C1 segment of cervical spinal cord (tissue), 14 donors: ENCODE results near the gene LPIN1.
"Not testable (repeated sequence)": the region's sequence is repeated elsewhere in the genome, so short reads cannot be mapped to it uniquely, and the experiment has no call there.

Experiments used
- DNase-seq, 14 donors: peaks; one replicate each; lab custom pipeline; 2025; lab: John Stamatoyannopoulos, UW

The LPIN1 gene

DNA sequence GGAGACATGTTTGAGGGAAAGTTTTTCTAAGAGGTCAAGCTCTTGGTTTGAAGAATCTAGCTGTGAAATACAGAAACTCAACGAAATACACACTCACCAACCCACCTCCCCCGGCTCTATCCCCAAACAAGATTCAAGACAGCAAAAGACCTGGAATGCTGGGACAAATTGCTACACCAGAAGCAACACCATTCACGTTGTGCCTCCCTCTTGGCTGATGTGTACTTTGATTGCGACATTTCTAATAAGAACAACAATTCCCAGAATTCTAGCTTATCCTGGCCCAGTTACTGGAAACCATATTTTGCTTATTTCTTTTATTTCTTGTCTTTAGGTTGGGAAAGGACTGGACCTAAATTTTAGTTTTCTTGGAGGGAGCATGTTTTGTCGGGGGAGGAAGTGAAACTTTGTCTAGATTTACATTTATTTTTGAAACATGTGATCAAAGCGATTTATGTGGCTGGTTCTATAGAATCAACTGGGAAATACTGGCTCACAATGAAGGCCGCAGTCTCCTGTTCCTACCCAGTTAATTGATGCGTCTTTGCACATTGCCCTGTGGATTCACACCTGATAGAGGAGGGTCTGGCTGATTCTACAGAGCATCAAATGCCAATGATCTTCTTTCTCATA is 29.6 kb upstream of the LPIN1 start:
- DNase-seq, result no peak

DNA sequence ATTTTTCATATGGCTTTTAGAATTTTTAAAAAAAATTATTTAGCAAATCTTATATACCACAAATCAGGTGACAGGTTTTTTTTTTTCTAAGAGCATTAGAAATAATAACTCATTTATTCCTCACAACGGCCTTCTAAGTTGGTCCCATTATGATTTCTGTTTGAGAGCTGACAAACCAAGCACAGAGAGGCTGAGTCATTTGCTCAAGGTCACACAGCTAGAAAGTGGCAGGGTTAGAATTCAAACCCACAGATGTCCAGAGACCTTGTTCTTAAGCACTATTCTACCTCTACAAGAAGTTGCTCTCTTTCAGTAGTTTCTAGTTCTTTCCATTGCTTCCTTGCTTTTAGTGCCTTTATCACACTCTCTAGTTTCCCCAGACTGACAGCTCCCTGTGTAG is 28.8 kb upstream of the LPIN1 start:
- DNase-seq, result no peak

DNA sequence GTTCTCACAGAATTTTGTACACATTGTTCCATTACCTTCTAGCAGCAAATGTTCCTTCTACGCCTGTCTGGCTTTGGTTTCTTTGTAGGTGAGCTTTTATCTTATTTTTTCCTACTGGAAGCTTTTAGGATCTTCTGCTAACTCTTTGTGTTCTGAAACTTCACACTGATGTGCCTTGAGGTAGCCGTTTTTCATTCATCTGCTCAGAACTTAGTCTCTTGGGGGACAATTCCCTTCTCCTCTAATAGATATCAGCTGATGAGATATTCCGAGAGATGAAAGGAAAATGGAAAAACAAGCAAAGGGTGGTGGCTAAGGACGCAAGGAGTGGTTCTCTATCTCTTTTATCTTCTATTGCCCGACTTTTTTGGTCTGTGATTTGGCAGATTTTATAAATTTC is 27.8 kb upstream of the LPIN1 start:
- no peak for DNase-seq

DNA sequence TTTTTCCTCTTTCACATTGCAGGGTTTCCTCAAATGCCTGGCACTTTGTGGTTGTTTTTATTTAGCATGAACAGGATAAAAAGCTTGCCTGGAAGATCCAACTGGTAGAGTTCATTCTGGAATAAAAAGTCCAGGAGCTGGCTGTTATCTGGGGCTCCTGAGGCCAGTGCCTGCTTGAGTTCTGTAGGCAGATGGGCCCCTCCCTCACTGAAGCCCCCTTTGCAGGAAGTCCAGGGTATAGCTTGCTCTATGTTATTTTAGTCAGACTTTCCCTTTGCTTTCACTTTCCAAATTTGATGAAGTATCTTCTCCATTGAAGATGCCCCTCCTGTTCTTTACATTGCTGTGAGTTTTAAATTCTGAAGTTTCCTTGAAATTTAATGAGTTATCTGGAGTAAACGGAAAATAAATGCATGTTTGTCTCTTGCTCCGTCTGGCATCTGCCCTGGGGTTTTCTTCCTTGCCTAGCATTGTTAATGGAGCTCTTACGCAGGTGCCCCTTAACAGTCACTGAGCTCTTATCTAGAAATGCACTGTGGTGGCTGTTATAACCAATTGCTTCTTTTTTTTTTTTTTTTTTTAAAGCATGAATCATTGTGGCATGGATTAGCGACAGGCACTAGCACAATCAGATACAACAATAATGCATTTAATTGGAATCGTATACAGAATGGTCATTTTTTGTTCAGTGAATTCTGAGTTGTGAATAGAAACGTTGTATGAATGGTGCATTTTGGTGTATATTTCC is 27.0 kb upstream of the LPIN1 start:
- no peak for DNase-seq

DNA sequence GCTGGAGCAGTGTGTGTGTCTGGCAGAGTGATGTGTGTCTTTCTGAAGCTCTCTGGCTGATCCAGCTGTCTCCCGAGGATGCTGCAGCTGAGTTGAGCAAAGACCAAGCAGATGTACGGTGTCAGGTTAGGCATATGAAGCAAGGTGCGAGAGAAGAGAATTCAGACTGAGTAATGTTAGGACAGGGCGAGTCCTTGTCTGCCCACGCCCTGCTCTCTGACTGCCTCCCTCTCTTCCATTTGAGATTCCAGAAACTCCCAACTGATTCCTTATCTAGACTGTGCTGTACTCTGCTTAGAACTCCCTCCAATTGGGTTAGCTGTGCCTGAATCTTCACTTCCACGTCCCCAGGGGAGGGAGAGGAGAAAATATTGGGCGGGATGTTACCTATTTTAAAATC is 25.7 kb upstream of the LPIN1 start:
- DNase-seq, result no peak

DNA sequence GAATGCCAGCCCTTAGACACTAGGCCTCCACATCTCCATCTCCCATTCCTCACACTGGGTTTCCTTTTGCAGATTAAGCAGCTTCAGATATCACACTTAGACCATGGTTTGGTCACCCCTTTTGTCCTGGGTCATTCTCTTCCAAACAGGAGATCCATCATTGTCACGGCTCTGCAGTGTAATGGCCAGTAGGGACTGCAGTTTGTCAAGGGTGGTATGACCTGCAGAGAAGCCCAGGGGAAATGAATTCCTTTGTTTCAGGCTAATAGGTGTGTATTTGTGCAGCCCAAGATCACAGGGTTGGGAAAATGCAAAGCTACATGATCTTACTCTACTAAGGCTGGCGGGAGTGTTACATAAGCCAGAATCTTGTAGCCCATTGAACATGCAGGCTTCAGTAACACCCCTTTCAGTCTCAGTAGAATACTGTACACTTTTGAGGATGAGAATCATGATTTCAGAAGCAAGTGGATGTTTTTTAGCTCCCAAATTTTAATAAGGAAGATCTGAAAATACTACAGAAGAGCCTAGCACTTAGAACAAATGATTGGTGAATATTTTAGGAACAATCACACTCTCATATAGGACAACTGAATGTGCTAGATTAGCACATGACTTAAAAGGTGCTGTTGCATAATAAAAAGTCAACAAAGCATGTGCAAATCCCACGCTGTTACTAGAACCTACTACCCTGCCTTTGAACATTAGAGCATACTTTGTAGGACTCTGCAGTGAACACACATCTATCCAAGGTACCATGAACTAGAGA is 24.0 kb upstream of the LPIN1 start:
- DNase-seq, result no peak

DNA sequence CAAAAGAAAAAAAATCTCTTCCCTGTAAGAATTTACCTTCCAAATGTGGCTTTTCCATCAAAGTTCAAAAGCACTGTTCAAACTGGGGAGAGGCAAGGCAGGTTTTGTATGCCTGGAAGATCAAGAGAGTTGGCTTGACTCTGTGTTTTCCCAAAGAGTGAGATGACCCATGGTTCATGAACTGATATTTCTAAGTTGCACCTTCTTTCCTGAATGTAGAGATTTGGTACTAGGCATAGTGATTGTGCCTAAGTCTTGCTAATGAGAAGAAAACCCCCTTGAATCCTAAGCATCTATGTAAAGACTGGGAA is 23.4 kb upstream of the LPIN1 start:
- no peak for DNase-seq

DNA sequence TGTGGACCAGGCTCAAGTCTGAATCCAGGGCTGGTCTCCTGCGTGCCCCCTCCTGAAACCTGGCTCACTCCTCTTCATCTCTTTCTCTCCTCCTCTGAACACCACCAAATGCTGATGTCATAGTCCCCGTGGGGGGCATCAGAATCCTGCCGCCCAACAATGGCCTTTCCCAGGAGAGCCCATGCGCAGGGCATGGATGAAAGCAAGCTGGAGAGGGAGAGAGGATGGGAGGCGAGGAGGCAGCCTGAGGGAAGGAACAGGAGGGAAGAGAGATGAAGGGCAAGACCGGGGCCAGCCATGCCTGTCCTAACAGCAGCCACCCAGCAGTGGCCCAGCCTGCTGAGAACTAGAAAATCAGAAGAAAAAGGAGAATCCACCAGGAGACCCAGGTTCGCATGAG is 22.3 kb upstream of the LPIN1 start:
- DNase-seq, result no peak

DNA sequence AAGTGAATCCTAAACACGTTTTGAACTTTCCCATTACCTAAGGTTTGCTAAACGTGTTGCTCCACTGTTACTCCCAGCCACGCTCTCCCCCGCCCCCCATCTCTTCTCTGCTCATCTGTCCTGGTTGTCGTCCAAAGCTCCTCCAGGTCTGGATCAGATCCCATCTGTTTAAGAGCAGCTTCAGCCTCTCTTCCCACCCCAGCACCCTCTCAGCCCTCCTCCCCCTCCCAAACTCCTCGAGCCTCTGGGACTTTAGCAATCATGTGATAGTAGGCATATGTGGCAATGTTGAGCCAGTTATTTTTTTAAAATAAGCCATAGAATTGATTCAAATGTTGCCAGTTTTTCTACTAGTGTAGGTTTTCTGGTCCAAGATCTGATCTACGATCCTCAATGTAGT is 20.0 kb upstream of the LPIN1 start:
- no peak for DNase-seq

DNA sequence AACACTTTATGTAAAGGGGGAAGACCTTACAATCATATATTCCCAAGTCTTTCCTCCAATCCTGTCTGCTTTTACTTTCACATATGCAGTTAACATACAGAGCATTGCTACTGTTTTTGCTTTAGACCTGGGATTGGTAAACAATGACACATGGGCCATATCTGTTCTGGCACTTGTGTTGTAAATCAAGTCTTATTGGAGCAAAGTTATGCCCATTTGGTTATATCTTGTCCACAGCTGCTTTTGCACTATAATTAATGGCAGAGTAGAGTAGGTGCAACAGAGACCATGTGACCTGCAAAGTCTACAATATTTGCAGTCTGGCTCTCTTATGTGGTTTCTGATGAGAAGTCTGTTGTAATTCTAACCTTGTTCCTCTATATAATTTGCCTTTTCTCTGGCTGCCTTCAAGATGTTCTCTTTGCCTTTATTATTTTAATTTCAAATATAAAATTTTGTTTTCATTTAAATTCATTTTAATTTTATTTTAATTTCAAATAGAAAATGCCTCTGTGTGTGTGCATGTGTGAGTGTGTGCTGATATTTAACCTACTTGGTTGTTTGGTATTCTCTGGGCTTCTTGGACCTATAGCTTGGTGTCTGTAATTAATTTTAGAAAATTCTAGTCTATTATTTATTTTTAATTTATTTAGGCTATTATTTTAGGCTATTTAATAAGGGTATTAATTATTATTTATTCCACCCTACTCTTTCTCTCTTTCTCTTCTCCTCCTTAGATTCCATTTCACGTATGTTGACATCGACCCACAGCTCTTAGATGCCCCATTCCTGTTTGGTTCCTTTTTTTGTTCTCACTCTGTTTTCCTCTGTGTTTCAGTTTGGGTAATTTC is 16.8 kb upstream of the LPIN1 start:
- DNase-seq, result no peak

DNA sequence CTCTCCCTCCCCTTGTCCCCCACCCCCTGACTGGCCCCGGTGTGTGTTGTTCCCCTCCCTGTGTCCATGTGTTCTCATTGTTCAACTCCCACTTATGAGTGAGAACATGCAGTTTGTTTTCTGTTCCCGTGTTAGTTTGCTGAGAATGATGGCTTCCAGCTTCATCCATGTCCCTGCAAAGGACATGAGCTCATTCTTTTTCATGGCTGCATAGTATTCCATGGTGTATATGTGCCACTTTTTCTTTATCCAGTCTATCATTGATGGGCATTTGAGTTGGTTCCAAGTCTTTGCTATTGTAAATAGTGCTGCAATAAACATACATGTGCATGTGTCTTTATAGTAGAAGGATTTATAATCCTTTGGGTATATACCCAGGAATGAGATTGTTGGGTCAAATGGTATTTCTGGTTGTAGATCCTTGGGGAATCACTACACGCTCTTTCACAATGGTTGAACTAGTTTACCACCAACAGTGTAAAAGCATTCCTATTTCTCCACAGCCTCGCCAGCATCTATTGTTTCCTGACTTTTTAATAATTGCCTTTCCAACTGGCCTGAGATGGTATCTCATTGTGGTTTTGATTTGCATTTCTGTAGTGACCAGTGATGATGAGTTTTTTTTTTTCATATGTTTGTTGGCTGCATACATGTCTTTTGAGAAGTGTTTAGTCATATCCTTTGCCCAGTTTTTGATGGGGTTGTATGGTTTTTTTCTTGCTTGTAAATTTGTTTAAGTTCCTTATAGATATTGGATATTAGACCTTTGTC is 15.0 kb upstream of the LPIN1 start:
- DNase-seq, result not testable (repeated sequence)

DNA sequence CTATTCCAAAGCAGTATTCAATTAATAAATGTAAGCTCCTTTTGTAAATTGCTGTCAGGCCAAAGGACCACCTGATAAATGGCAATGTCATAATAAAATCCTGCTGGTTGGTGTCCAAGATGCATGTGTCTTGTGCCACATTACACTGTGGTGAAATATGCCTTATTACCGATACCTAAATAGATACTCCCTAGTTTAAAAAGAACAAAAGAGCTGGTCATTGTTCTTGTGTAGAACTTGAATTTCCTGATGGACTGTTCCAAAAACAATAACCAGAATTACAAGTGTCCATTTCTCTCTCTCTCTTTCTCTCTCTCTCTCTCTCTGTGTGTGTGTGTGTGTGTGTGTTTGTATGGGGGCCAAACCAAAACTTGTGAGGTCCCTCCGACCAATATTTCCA is 13.8 kb upstream of the LPIN1 start:
- DNase-seq, result no peak

DNA sequence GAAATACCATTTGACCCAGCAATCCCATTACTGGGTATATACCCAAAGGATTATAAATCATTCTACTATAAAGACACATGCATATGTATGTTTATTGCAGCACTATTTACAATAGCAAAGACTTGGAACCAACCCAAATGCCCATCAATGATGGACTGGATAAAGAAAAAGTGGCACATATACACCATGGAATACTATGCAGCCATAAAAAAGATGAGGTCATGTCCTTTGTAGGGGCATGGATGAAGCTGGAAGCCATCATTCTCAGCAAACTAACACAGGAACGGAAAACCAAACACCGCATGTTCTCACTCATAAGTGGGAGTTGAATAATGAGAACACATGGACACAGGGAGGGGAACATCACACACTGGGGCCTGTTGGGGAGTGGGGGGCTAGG is 8.6 kb upstream of the LPIN1 start:
- not testable (repeated sequence) for DNase-seq

DNA sequence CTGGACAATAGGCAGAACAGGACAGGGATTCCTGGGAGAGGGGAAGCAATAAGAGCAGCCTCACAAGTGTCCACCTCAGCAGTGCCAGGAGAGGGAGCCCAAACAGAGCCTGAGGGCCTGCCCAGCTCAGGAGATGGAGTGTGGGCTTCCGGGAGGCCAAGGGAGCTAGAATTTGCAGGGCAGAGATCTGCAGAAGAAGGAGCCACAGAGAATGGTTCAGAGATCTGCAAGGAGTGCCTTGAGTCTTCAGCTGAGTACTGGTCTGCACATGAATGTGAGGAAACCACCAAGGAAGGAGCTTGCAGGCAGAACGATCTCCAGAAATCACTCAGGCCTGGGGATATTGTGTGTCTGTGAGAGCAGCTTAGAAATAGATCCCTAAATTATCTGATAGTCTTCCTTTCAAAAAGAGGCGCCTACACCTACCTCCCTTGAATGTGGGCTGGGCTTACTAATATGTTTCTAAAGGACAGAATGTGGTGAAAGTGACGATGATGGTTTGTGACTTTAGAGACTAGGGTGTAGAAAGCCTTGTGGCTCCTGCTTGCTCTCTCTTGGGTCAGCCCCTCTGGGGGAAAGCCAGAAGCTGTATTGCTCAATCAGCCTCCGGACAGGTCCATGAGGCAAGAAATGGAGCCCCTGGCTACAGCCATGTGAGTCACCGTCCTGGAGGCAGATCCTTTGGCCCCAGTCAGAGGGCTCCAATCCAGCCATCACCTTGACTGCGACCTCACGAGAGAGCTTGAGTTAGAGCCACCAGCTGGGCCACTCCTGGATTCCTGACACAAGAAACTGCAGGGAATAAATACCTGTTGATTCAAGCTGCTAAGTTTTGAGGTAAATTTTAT is 7.6 kb upstream of the LPIN1 start:
- peak in 3 of 14 donors; percentile 17 to 73 (median 37) for DNase-seq

DNA sequence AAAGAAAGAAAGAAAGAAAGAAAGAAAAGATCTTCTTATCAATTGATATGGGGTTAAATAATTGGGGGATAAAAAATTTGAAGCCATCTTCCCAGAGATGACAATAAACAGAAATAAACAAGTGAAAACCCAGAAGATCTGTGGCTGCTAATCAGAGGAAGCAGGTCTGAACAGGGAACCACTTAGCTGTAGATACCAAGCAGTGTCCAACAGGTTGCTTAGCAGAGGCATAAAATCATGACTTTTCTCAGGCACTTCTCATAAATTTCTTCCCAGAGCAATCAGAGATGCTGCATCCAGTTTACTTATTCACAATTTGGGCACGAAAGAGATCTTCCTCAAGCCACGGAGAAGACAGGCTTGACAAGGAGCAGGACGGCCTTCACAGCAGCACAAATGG is 5.7 kb upstream of the LPIN1 start:
- DNase-seq, result no peak

DNA sequence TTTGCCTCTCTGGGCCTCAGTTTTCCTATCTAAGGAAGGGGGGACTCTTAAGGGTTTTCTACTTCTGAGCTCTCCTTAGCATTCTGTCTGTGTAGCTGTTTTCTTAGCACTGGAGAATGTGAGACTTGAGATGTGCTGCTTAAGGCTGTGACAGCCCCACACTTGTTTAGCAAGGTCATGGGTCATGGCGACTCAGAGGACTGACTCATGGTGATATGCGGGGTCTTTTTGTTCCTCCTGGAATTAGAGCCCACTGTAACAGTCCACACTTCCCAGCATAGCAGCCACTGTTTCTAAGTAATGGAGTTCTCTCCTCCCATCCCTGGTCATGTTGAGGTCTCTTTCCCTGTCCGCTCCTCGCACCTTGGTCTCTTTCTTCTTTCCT is 4.1 kb upstream of the LPIN1 start:
- DNase-seq, result no peak

DNA sequence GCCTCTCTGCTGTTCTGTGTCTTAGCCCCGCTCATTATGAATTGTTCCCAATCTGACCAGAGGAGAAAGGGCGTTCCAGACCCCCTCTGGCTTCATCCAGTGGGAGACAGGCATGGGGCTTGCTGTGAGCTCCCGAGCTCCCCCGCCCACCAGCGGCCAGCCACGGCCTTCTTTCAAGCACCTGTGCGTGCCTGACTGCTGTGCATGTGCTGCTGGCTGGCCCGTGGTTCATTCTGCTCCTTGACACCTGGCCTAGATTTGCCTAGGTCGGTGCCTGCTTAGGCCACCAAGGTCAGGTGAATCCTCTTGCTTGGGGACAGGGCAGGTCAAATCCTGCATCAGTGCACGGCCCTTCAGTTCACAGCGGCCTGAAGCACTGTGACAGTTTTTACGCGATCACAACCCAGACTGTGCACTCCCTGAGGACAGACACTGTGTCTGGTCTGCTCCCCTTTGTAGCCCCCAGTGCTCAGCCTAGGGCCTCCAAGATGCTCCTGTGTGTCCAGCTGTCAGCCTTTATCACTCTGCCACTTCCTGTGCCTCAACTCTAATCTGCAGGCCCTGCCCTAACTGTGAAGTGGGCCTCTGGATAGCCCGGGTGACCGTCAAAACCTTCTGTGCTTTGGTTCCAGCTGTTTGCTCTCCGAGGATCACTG is 3.6 kb upstream of the LPIN1 start:
- DNase-seq, result no peak

DNA sequence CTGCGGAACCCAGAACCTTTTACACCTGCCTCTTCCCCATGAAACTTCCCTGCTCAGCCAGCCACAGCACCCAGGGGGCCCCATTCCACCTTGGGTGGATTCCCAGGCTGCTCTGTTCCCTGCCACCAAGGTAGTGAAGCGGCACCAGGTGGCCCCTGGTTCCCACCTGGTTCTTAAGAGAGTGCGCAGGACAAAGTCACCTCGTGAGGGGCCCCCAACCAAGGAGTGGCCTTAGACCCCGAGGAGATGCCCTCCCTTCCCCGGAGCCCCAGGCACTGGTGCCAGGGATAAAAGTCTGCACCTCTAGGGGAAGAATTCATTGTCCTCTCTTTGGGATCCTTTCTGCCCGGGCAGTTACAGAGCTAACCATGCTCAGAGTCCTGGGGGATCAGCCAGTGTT is 3.1 kb upstream of the LPIN1 start:
- no peak for DNase-seq

DNA sequence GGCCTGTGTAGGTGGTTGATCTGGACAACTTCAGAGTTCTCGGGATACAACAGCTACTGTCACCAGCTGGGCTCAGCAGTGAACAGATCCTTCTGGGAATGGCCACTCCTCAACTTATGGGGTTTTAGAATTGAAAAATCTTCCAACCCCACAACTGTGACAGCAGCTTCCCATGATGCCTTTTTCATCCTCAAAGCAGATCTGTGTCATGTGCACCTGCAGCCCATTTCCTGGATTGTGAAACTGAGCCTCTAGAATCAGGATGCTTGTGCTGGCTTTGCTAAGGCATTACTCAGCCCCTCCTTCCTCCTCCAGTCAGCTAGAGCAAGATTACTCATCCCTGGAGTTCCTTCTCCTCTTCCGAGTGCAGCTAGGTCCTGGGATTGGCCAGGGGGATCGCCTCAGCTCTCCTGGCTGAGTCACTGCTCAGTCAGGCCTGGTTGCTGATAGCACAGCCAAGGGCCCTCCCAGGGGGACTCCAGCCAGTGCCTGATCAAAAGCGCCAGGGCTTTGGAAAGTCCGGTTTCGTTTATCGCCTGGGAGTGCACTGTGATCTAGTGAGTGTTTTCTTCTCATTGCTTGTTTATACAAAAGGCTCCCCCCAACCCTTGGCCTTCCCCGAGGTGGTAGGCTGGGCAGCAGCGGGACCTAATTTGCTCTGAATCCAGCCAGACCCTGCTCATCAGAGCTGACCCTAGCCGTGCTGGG is 2.4 kb upstream of the LPIN1 start:
- DNase-seq, result peak in 12 of 14 donors; percentile 42 to 93 (median 74)
